ENCODE results near the gene SUMO3. TPM values are rescaled to one million over a fixed set of nuclear protein-coding genes. Genes with fewer than 3 reads are reported as not detected.
A peak's percentile ranks its signal among the peaks of the same experiment; 100 is the strongest.
"Not testable (repeated sequence)": the region's sequence is repeated elsewhere in the genome, so short reads cannot be mapped to it uniquely, and the experiment has no call there.

The SUMO3 gene
- total RNA-seq, 1 donor from 2014 or later: 32.2 TPM

DNA sequence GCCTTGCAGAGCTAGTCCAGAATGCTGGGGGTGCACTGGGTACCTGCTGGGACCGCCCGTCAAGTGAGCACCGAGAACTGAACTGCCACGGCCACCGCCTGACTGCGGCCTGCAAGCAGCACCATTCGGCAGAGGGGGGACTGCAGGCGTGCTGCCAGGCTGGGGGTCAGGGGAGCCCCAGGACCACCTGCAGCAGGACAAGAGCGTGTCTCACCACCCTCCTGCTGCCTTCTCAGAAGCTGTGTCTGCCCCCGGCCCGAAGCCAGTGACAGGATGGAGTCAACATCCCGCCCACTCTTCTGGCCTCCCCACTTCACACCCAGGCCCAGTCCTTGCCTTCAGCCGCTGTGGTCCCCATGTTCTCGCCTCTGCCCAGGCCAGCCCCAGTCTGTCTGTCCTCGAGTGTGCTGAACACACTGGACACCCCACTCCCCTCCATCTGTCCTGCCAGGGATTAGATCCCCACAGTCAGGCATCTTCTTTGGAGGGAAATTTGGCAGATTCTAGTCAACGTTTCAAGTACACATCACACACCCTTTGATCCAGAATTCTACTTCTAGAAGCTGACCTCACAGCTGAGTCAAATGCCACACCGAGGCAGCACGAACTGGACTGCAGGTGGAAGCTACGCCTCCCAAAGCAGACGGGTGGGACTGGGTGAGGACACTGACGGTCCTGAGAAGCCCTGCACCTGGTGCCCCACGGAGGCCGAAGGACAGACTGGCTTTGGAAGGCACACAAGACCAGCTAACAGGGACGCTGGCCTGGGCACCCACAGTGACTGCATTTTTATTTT lies 29.6 kb upstream of the SUMO3 start:
- DNase-seq (ENCODE audit: low spot score): no peak
- no peak for ATAC-seq

DNA sequence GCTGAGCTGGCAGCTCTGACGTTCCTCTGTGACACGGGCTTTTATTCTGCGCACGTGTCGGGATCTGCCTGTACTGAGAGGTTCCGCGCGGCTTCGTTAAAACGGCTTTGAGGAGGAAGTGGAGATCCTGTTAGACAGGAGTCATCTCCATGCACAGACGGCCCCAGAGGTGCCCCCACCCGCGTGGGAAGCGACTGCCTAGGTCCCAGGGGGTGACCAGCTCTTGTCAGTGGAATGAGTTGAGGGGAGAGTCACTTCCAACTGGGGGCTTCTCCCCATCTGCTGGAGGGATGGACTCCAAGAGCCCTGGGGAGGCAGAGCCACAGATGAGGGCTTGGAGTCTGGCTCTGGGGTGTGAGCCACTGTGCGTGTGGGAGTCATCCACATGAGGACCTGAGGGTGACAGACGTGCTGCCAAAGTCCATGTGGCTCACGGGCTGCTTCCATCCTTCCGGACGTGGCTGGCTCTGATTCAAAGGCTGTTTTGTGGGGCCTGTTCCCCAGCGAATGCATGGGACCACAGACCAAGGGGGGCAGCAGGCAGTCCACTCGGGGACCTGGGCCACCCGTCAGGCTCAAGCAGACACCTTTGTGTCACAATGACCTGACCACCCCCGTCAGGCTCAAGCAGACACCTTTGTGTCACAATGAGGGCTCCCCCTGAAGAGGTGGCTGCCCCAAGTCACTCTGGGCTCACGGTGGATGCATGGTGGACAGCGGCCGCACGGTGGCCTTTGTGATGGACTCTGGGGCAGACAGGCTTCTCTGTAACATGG lies 28.8 kb upstream of the SUMO3 start:
- ATAC-seq (peak; percentile 62), DNase-seq (ENCODE audit: low spot score) (no peak)

GRCh38 chr21:44846224-44846484 lies 28.3 kb upstream of the SUMO3 start:
- DNase-seq (ENCODE audit: low spot score): no peak
- ATAC-seq: no peak

GRCh38 chr21:44845418-44846223 lies 27.8 kb upstream of the SUMO3 start:
- no peak for DNase-seq (ENCODE audit: low spot score)
- ATAC-seq: peak; percentile 70

- ATAC-seq: no peak
- DNase-seq (ENCODE audit: low spot score): no peak
These were observed 26.4 kb upstream of the SUMO3 start for GRCh38 chr21:44844256-44844655.

DNA sequence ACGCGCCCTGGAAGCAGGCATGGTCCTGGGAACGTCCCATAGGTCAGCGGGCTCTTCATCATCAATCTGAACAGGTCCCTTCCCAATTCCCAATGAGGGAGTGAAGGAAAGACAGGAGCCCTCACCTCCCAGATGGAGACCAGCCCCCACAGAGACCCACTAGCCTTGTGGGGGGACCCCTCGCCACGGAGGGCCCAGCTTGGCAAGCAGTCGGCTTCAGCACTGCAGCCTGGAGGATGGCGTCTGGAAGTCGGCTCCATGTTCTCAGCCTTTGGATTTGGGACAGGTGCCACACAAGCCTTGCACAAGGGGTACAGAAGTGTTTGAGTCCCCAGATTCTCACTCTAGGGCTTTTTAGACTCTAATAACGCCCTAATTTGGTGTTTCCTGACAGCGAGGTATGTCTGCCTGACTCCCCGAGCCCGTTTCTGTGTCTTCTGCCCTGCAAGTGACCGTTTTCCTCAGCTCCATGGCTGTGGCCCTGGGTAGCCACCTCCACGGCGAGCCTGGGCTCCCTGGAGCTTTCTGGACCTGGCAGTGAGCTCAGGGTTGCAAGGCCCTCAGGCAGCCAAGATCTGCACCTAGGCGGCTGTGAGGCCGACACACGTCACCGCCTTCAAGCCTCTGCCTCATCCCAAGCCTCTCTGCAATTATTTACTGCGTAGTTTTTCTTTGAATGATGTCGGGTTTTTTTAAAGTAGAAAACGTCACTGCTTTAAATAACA lies 25.0 kb upstream of the SUMO3 start:
- no peak for DNase-seq (ENCODE audit: low spot score)
- no peak for ATAC-seq

DNA sequence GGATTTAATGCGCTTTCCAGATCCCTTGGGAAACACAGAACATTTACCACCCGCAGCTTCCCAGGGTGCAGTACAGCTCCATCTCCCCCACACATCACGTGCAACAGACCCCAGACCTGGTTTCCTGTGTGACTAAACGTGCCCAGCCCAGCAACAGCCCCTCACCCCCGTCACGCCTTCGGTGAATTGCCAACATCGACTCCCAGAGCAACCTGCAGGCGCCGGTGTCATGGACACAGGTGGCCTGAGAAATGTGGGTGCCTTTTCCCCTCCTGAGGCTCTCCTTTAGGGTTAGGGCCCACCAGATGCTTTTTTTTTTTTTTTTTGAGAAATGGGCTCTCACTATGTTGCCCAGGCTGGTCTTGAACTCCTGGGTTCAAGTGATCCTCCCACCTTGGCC lies 24.2 kb upstream of the SUMO3 start:
- ATAC-seq: no peak
- no peak for DNase-seq (ENCODE audit: low spot score)

DNA sequence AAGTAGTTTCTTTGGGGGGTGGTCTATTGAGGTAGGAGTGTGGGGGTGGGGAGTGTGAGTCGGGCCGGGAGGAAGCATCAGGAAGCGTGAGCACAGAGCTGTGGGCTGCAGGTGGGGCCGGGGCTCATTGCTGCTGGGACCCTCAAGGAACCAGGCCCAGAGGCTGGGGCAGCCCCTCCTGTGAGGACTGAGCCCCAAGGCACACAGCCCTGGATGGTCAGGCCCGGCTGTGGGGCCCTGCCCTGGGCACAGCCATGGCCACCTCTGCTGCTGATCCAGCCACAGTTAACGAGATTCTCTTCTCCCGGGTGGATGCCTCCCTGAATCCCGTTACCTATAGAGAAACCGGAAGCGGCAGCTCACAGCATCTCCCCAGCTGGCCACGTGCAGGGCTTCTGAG lies 22.9 kb upstream of the SUMO3 start:
- ATAC-seq: no peak
- no peak for DNase-seq (ENCODE audit: low spot score)

GRCh38 chr21:44838951-44839350 lies 21.1 kb upstream of the SUMO3 start:
- ATAC-seq: no peak
- no peak for DNase-seq (ENCODE audit: low spot score)

DNA sequence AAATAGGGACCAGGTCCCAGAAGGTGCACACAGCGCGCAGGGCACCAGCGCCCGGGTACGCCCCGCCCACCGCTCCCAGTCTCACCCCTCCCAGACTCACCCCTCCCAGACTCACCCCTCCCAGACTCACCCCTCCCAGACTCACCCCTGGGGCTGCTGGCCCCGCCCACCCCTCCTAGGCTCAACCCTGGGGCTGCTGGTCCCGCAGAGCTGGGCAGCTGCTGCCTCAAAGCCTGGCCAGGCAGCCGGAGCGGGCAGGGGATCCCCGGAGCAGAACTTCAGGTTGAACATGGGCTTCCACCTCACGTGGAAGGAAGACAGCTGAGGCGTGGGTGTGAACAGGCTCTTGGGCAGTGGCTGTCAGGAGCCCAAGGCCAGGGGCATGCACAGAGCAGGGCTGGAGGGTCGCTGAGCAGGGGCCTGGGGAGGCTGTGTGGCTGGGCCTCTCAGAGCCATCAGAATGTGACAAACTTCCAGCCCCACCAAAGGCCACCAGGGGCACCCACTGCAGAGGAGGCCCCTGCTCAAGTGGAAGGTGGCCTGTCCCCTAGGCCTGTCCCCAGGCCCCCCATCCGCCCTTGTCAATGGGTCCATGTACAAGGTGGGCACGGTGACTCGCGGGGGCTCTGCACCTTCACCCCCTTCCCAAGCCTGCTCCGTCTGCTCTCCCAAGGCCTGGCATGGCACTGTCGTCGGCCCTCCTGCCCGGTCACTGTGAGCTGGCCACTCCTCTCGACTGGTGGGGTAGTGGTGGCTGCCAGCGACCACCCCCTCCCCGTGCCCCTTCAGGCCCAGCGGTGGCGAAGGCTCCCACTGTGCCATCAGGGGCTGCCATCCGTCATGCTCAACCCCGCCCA lies 20.4 kb upstream of the SUMO3 start:
- DNase-seq (ENCODE audit: low spot score) (no peak), ATAC-seq (no peak)

DNA sequence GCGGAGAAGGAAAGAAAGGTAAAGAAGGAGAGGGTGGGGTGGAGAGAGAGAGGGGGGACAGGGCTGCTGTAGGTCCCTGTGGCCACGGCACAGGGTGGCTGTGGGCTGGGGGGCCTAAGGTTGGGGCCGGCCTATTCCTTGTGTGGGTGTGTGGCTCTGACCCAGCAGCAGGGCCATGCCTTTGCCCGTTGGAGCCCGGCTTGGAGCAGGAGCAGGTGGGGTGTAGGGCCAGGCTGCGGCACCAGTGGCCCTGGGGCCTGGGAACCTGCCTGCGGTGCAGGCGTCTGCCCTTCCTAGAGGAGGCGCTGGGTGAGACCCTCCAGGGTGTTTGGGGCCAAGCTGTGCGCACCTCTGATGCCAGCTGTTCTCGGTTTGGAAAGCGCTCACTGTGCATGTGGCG lies 19.7 kb upstream of the SUMO3 start:
- no peak for ATAC-seq
- DNase-seq (ENCODE audit: low spot score): no peak

DNA sequence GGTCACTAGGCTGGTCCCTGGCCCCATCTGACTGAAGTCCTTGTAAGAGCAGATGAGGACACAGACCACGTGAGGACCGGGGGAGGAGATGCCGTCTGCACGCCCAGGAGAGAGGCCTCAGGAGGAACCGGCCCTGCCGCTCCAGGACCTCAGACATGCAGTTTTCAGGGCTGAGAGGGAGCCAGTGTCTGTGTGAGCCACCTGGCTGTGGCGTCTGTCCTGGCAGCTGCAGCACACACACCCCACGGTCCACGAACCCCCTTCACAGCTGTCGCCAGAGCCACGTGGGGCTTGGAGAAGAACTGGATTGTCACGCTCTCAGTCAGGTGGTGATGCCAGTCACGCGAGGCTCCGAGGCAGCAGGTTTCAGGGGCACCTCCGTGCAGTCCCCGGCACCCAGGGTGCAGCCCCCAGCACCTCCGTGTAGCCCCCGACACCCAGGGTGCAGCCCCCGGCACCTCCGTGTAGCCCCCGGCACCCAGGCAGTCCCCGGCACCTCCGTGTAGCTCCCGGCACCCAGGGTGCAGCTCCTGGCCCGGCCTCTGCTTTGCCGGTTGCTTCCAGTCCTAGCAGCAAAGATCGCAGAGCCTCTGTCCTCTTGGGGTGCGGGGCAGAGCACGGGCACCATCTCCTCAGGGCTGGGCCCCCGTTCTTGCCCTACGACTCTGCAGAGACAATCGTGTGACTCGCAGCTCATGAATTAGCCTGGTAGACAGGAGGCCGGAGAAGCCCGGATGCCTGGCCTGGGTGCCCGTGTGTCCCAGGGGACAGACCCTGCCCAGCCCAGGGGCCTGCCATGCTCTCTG lies 19.0 kb upstream of the SUMO3 start:
- ATAC-seq (peak; percentile 52), DNase-seq (ENCODE audit: low spot score) (no peak)

GRCh38 chr21:44836349-44836665 lies 18.4 kb upstream of the SUMO3 start:
- DNase-seq (ENCODE audit: low spot score) (no peak), ATAC-seq (no peak)

DNA sequence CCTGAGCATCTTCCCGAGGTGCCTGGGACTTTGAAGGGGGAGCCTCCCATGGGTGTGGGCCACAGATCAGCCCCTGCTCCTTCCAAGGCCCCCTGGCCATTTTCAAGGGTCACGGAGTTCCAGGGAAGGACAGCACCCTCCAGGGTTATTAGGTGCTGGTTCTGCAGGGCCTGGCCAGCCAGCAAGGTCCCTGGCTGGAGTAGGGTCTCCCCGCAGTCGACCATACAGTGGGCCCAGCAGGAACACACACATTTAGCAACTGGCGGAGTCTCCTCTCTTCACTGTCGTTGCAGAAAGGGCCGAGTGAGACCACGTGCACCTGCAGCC lies 17.7 kb upstream of the SUMO3 start:
- DNase-seq (ENCODE audit: low spot score): no peak
- ATAC-seq: no peak

DNA sequence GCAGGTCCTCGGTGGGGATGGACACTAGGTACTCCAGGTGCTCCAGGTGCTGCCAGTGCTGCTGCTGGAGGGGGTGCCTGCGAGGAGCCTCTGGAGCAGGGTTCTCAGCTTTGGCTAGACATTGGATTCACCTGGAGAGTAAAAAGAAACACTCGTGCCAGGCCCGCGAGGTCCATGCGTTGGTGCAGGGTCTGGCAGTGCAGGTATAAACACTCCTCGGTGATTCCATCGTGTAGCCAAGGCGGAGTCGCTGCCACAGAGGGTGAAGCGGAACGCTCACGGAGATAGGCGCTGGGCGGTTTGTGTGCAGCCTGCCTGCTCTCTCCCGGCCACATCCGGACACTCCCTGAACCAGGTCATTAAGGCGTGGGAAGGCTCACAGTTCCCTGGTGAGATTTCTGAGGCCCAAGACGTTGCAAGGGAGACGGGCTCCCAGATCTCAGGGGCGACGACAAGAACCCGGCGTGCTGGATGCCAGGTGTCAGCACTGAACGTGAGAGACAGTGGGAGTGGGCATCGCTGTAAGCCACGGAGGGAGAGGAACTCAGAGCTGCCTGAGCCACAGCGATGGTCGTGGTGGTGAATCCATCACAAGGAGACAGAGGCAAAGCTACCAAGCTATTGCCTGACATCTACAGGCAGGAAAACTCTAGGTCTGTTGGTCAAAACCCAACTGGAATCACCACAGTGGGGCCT lies 17.2 kb upstream of the SUMO3 start:
- ATAC-seq (no peak), DNase-seq (ENCODE audit: low spot score) (no peak)

DNA sequence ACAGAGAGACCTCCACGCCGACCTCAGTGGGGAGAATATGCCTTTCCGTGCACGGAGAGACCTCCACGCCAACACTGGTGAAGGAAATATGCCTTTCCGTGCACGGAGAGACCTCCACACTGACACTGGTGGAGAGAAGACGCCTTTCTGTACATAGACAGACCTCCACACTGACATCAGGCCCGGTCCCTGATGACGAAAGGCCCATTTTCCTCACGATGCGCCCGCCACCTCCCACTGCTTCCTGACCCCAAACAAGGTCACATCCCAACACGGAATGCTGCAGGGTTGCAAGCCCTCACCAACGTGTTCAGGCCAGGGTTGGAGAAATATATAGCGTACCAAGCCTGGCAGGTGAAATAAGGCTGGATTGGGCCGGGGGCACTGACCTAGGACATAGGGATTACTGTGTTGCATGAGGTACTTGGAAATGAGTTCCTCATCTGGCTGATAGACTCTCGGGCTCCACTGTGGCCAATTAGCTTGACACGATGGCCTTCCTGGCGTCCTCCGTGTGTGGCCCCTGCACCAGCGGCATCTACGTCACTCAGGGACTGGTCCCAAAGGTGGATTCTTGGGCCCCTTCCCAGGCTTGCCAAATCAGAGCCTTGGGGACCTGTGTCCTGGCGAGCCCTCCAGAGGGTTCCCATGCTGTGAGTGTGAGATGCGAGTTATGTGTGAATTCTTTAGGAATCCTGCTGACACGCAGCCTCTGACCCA lies 16.5 kb upstream of the SUMO3 start:
- ATAC-seq (no peak), DNase-seq (ENCODE audit: low spot score) (no peak)

DNA sequence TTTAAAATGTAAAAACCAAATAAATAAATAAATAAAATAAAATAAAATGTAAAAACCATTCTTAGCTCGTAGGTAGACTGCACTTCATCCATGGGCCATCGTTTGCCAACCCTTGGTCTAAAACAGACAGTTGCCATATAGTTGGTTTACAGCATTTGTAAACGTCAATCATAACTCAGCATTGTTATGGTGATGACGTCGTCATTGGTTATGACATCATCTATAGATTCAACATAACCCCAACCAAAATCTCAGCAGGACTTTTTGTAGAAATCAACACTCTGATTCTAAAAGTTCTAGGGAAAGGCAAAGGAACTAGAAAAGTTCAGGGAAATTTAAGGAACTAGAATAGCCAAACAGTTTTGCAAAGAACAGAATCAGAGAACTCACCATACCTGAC lies 15.8 kb upstream of the SUMO3 start:
- no peak for ATAC-seq
- no peak for DNase-seq (ENCODE audit: low spot score)

GRCh38 chr21:44832516-44833255 lies 14.8 kb upstream of the SUMO3 start:
- DNase-seq (ENCODE audit: low spot score); ATAC-seq: not testable (repeated sequence)

Data from left lobe of liver (tissue), 2 donors.